Measurements from ENCODE around the gene TECTB. TPM values are rescaled to one million over a fixed set of nuclear protein-coding genes. Genes with fewer than 3 reads are reported as not detected.
A peak's percentile ranks its signal among the peaks of the same experiment; 100 is the strongest.

The TECTB gene
- total RNA-seq, 1 donor from 2014 or later, result not detected

DNA sequence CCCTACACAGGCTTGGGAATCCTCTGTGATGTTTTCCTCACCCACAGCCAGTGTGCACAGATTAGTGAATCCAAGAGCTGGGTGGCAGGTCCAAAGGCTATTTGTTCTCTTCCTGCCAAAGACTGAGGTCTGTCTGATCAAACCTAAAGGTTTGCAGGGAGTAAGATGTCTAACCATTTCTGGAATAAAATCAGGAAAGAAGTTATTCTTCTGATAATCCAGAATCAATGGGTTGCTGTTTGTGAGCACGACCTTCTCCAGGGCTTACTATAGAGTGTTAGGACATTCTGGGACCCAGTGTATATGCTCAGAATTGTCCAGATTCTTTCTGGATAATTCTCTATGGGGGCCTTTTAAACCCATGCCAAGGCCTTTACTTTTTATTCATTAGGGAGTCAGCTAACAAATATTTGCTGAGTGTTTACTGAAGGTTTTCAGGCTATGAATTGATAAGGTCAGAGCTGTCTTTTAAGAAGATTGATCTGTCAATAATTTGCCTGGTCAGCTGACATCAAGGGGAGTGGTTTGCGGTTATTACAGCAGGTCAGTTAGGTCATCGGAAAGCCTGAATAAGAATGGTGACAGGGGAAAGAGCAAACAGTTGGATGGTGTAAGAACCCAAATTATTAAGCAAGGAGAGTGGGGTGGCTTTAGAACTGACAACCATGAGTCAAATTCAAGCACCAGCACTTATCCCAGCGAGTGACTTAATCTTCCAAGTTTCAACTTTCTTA, 7.5 kb upstream of the TECTB start:
- DNase-seq, result no peak

GRCh38 chr10:112278871-112279270, 4.3 kb upstream of the TECTB start:
- no peak for DNase-seq

- DNase-seq, result no peak
Measured at GRCh38 chr10:112279433-112279832, 3.8 kb upstream of the TECTB start.

- no peak for DNase-seq
Measured at GRCh38 chr10:112280205-112280921, 2.8 kb upstream of the TECTB start.

DNA sequence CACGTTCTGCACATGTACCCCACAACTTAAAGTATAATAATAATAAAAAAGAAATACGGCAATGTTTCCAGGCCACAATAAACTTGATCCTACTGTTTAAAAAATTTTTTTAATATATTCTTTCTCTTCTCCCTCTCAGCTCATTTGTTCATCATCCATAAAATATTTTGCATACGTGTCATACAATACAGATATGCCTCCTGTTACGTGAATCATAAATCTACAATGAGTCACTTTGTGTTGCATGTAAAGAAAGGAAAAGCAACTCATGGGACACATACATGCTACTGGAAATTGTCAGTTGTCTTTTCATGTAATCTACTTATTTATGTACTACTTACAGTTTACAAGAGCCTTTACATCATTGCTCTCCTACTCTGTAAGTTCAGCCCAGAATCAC, 1.1 kb upstream of the TECTB start:
- no peak for DNase-seq

GRCh38 chr10:112286837-112287818, 3.9 kb downstream of the TECTB start:
- peak; percentile 37 for DNase-seq

DNA sequence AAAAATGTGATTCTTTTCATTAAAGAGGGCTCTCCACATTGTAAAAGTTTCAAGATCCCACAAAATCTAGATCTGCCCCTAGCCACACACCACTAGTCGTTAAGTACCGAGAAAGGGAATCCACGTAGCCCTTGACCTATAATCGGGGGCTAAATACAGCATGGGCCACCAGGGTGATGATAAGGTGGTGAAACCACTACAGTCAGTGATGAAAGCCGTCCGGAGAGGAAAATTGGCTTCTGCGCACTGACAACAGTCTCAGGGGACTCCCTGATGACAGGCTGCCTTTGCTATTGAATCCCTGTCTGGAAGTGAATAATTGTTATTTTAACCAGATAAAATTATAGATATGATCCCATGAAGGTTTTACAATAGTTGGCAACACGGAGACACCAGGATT, 4.6 kb downstream of the TECTB start:
- DNase-seq, result no peak

- no peak for DNase-seq
Measured at GRCh38 chr10:112288486-112288885, 5.3 kb downstream of the TECTB start.

- DNase-seq, result no peak
Measured at GRCh38 chr10:112289373-112290053, 6.3 kb downstream of the TECTB start.

- DNase-seq, result no peak
Measured at GRCh38 chr10:112290054-112290373, 6.8 kb downstream of the TECTB start.

DNA sequence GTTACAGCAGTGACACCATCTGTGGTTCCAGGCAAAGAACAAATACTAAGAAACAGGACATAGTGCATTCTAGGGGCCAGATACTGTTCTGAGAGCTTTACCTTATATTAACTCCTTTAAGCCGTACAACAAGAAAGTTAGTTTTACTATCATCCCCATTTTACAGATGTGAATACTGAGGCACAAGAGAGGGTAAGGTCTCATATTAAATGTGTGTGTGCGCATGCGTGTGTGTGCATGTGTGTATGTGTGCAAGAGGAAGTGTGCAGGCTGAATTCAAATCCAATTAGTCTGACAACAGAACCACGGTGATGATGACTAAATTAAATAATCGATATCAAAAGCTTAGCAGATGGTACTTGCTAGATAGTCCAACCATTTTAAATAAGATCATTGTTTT, 11.0 kb downstream of the TECTB start:
- no peak for DNase-seq

GRCh38 chr10:112295853-112296830, 12.9 kb downstream of the TECTB start:
- peak; percentile 57 for DNase-seq

DNA sequence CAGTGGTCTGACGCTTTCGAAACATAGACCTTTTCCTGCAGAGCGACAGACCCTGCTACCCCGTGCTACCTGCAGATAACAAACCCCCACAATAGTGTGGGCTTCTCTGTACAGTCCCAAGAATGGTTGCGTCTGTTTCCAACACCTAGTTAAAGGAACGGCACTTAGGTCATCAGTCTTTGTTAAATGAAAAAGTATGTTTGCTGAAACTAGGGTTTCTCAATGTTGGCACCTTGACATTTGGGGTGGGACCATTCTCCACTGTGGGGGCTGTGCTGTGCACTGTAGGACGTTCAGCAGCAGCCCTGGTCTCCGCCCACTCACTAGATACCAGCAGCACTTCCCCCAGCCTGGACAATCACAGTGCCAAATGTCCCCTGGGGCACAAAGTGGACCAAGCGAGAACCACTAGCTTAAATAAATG, 13.7 kb downstream of the TECTB start:
- DNase-seq, result no peak

- no peak for DNase-seq
Measured at GRCh38 chr10:112298581-112298980, 15.4 kb downstream of the TECTB start.

DNA sequence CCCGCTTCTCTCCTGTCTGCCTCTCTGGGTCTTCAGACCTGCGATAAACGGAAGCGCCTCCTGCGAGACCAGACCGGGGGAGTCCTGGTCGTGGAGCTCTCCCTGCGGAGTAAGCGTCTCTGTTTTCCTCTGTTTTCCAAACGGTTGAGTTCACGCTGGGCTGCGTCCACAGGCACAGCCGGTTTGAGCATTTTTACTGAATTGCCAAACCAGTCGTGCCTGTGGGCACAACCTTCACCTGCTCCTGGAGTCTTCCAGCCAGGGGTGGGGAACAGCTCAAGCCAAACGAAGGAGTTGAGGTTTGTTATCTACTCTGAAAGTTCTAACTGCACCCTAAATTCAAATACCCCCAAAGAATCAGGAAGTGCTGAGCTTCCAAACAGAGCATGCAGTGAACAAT, 16.3 kb downstream of the TECTB start:
- no peak for DNase-seq

GRCh38 chr10:112302335-112302734, 19.1 kb downstream of the TECTB start:
- no peak for DNase-seq

- DNase-seq, result no peak
Measured at GRCh38 chr10:112303528-112303927, 20.3 kb downstream of the TECTB start.

DNA sequence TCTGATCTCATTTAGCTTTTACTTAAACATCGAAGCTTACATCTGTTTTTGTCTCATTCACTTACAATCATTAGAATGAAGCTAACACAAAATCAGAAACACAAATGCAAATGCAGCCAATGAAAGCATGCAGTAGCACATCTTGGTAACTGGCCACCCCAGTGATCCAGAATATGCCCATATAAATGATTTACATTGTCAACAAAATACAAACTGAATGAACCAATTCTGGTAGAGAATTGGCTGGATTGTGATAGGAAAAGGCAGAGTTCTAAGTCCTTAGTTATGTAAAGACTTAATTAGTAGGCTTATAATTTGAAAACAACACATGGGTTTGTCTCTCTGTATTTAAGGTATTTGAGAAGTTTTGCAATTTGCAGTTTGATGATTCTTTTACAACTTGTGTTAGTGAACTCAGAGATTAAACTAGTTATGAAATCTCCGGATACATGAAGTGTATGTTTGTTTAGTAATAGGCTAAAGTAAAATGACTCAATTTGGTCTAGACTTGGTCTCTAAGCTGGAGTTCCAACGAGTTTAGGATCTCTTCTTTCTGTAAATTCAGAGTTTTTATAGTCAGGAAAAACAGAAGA, 21.2 kb downstream of the TECTB start:
- DNase-seq, result no peak

- no peak for DNase-seq
Measured at GRCh38 chr10:112307358-112308124, 24.3 kb downstream of the TECTB start.

DNA sequence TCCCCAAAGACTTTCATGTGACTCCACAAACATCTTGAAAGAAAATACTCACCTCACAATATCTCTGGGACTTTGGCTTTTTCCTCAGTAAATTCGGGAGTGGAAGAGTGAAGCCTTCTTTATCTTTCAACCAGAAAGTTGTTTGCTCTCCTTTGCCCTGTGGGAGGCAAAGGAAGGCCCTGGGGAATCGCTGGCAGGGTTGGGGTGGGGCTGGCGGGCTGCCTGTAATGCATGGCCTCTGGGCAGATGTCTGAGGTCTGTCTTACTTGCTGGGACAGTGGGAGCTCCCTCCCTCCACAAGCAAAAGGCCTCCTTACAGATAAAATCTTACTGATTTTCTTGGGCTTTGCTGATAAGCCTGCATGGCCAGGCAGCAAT, 24.9 kb downstream of the TECTB start:
- DNase-seq, result no peak

Measured in tongue (tissue), 2 donors.